ENCODE measurements around the gene UBE2E1.

UBE2E1 gene

DNA sequence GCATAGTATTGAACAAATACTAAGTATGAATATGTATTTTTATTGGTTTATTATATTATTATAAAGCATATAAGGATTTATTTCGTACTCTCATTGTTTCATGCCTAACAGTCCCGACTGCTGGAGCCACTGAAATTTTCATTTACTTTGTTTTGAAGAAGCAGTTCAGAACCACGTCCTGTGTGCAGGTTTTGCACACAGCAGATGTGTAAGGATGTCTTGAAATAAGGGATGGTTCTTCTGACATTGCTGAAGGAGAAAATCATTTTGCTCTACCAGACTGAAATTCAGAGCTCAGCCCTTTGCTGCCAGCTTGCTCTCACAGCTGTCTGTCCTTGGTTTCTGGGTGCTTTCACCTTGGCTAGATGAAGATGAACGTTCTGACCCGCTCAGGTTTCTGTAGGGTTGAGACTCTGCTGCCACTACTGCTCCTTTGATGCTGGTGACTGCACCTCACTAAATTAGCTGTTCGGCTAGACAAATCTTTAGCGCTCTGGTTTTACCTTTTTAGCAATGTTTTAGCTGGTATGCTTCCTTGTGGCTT lies 54.2 kb downstream of the UBE2E1 start:
- TF ChIP-seq, protein P1, sequence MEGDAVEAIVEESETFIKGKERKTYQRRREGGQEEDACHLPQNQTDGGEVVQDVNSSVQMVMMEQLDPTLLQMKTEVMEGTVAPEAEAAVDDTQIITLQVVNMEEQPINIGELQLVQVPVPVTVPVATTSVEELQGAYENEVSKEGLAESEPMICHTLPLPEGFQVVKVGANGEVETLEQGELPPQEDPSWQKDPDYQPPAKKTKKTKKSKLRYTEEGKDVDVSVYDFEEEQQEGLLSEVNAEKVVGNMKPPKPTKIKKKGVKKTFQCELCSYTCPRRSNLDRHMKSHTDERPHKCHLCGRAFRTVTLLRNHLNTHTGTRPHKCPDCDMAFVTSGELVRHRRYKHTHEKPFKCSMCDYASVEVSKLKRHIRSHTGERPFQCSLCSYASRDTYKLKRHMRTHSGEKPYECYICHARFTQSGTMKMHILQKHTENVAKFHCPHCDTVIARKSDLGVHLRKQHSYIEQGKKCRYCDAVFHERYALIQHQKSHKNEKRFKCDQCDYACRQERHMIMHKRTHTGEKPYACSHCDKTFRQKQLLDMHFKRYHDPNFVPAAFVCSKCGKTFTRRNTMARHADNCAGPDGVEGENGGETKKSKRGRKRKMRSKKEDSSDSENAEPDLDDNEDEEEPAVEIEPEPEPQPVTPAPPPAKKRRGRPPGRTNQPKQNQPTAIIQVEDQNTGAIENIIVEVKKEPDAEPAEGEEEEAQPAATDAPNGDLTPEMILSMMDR (IDR thresholded peaks at IDR 0.05; ENCODE audit: low read depth, low read length), result no peak
- no peak for DNase-seq (ENCODE audit: low read depth in 2 of 2)
- no peak overlapping the region for H3K4me3 ChIP-seq (replicated peaks in 1 of 2; ENCODE audit: low read depth in 2 of 2, low read length in 2 of 2)

DNA sequence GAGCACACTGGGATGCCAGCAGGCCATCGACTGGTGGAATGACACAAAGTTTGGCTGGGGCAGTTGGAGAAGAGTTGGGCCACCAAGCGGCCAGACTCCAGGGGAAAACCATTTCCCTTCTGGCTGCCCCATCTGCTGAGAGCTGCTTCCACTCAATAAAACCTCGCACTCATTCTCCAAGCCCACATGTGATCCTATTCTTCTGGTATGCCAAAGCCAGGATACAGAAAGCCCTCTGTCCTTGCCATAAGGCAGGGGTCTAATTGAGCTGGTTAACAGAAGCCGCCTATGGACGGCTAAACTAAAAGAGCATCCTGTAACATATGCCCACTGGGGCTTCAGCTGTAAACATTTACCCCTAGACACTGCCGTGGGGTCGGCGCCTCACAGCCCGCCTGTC lies 55.9 kb downstream of the UBE2E1 start:
- TF ChIP-seq, protein P1 (IDR thresholded peaks at IDR 0.05; ENCODE audit: low read depth, low read length), result no peak
- no peak for DNase-seq (ENCODE audit: low read depth in 2 of 2)
- no peak overlapping the region for H3K4me3 ChIP-seq (replicated peaks in 1 of 2; ENCODE audit: low read depth in 2 of 2, low read length in 2 of 2)

DNA sequence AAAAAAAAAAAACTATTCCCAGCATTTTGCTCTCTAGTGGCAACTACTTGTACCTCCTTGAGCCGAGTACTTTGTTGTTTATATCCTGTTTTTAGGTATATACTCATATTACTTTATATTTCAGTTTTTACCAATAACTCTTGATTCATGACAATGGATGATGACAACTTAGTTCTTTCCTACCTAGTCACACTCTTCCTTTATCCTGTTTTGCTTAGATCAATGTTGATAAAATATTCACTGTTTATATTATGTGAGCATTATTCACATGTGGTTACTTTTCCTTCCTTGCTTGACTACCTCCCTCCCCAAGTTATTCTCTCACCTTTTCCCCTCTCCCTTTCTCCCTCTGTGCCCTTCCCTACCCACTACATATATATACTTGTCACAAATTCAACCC lies 57.3 kb downstream of the UBE2E1 start:
- DNase-seq (ENCODE audit: low read depth in 2 of 2), result peak in 1 of 2 donors; percentile 22
- H3K4me3 ChIP-seq (replicated peaks in 1 of 2; ENCODE audit: low read depth in 2 of 2, low read length in 2 of 2), result no peak overlapping the region
- TF ChIP-seq, protein P1 (IDR thresholded peaks at IDR 0.05; ENCODE audit: low read depth, low read length), result no peak

DNA sequence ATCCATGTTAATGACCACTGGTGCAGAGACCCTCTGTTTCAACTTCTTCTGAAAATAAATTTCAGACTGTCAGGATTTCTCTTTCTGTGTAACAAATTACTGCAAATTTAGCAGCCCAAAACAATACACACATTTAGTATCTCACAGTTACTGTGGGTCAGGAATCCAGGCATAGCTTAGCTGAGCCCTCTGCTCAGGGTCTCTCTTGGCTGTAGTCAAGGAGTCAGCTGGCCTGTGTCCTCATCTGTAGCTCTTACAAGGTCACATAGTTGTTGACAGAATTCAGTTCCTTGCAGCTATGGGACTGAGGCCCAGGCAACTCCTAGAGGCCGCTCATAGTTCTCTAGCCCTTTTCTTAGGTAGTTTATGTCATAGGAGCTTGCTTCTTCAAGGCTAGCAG lies 59.2 kb downstream of the UBE2E1 start:
- H3K4me3 ChIP-seq (replicated peaks in 1 of 2; ENCODE audit: low read depth in 2 of 2, low read length in 2 of 2), result no peak overlapping the region
- TF ChIP-seq, protein P1 (IDR thresholded peaks at IDR 0.05; ENCODE audit: low read depth, low read length), result no peak
- no peak for DNase-seq (ENCODE audit: low read depth in 2 of 2)

DNA sequence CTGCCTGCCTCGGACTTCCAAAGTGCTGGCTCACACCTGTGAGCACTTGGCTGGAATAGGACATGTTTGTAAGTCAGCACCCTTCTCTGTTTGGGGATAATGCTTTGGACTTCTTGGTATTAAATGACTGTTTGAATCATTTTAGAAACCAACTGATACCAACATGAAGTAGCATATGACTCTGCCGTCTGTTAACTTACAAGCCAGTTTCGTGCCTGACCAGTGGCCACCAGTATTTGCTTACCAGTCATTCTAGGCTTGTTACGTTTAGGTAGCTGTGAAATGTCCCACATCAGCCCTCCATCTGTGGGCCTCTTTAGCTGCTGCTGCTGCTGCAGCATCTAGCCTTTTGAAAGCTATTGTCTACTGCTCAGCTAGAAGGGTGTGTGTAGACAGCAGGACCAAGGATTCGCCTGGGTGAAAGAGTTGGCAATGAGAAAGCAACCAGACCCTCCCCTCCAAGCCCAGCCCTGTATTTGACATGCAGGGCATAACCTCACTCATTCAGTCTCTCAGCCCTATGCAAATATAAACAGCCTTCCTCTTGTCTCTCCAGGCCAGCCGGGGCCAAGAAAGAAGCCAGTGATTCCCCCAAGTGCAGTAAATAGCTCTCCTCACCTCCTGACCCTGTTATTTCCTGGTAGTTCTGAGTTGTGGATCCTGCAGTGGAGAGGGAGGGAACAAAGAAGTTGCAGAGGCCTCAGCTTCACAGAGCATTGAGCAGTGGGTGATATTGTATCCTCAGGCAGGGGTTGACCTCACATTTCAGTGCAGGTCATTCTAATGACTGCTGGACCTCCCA lies 60.0 kb downstream of the UBE2E1 start:
- H3K4me3 ChIP-seq (replicated peaks in 1 of 2; ENCODE audit: low read depth in 2 of 2, low read length in 2 of 2), result no peak overlapping the region
- DNase-seq (ENCODE audit: low read depth in 2 of 2), result peak; percentile 39 to 71
- TF ChIP-seq, protein P1 (IDR thresholded peaks at IDR 0.05; ENCODE audit: low read depth, low read length), result no peak

DNA sequence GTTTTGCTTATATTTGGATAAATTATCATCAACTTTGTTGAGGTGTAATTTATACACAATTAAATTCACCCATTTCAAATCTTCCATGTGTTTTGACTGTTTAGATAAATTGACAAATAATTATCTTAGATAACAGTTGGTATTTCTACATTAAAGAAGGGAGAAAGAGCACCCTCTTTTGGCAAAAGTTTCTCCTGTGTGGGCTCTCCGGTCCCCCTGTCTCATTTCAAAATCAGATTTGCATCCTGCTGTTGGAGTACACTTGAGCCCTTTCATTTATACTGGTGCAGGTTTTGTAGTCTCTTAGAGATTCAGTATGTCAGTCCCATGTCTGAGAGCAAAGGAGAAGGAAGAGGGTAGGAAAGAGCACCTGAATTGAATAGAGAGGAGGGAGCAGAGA lies 61.6 kb downstream of the UBE2E1 start:
- H3K4me3 ChIP-seq (replicated peaks in 1 of 2; ENCODE audit: low read depth in 2 of 2, low read length in 2 of 2), result no peak overlapping the region
- DNase-seq (ENCODE audit: low read depth in 2 of 2), result no peak
- TF ChIP-seq, protein P1 (IDR thresholded peaks at IDR 0.05; ENCODE audit: low read depth, low read length), result no peak

All from cardiac fibroblast (primary cell).